ENCODE measurements around the gene IL27RA.
"Not testable (repeated sequence)": the region's sequence is repeated elsewhere in the genome, so short reads cannot be mapped to it uniquely, and the experiment has no call there.

The IL27RA gene

GRCh38 chr19:14000691-14001375 is 30.7 kb upstream of the IL27RA start:
- DNase-seq: no peak

- DNase-seq: no peak
Observed at GRCh38 chr19:14002571-14003250, 28.9 kb upstream of the IL27RA start.

- no peak for DNase-seq
Observed at GRCh38 chr19:14003251-14004055, 28.1 kb upstream of the IL27RA start.

- DNase-seq: no peak
Observed at GRCh38 chr19:14004619-14005348, 26.8 kb upstream of the IL27RA start.

- DNase-seq: peak; percentile 88
Observed at GRCh38 chr19:14005349-14006084, 26.0 kb upstream of the IL27RA start.

GRCh38 chr19:14006085-14006765 is 25.3 kb upstream of the IL27RA start, which contains the start of gene RFX1:
Gene RFX1, minus strand, starts transcription at chr19:14006320. Its CDS starts 12,477 bp downstream, at chr19:13993843.
- DNase-seq: peak; percentile 100

- no peak for DNase-seq
Observed at GRCh38 chr19:14006766-14007562, 24.6 kb upstream of the IL27RA start.

- DNase-seq: no peak
Observed at GRCh38 chr19:14012378-14012915, 19.1 kb upstream of the IL27RA start.

GRCh38 chr19:14015524-14016035 is 16.0 kb upstream of the IL27RA start:
- no peak for DNase-seq

- DNase-seq: no peak
Observed at GRCh38 chr19:14019100-14019499, 12.5 kb upstream of the IL27RA start.

- not testable (repeated sequence) for DNase-seq
Observed at GRCh38 chr19:14019739-14020138, 11.8 kb upstream of the IL27RA start.

GRCh38 chr19:14021474-14021873 is 10.1 kb upstream of the IL27RA start:
- DNase-seq: no peak

GRCh38 chr19:14022469-14022868 is 9.1 kb upstream of the IL27RA start:
- no peak for DNase-seq

- peak; percentile 64 for DNase-seq
Observed at GRCh38 chr19:14023404-14024235, 7.9 kb upstream of the IL27RA start.

GRCh38 chr19:14026652-14027192 is 4.8 kb upstream of the IL27RA start:
- DNase-seq: not testable (repeated sequence)

- no peak for DNase-seq
Observed at GRCh38 chr19:14027856-14028450, 3.6 kb upstream of the IL27RA start, which contains the start of gene RLN3. Gene RLN3, plus strand, starts transcription at chr19:14028148. Its CDS starts 57 bp downstream, at chr19:14028205.

- no peak for DNase-seq
Observed at GRCh38 chr19:14028901-14029300, 2.7 kb upstream of the IL27RA start.

- DNase-seq: no peak
Observed at GRCh38 chr19:14030997-14031718, 404 bp upstream of the IL27RA start.

All from fibroblast of skin of right biceps (primary cell).